Hepatocyte (in vitro differentiated cells): ENCODE data around the gene EGLN1. TPM values are rescaled to one million over a fixed set of nuclear protein-coding genes. Genes with fewer than 3 reads are reported as not detected.

ENCODE experiments used
- DNase-seq: peaks from one replicate; pipeline ENCODE4 v3.0.0-alpha.2; 2016; ENCODE audit warnings: low spot score
- H2AFZ ChIP-seq: fragments of 200-600 bp; sonication (generic); 2 replicates; pipeline ENCODE4 v1.6.0; 2016; ENCODE audit warnings: antibody characterized with exemption, mild to moderate bottlenecking
- H3K27ac ChIP-seq: fragments of 200-600 bp; sonication (generic); 2 replicates; pipeline ENCODE4 v1.5.1; 2016; ENCODE audit warnings: mild to moderate bottlenecking
- H3K27me3 ChIP-seq: fragments of 200-600 bp; sonication (generic); 2 replicates; pipeline ENCODE4 v1.6.1; 2016
- H3K36me3 ChIP-seq: fragments of 200-600 bp; sonication (generic); replicated peaks from 2 replicates; pipeline ENCODE4 v1.5.1; 2016; ENCODE audit warnings: low read depth; ENCODE audit not compliant: insufficient read depth
- H3K4me1 ChIP-seq: fragments of 200-600 bp; sonication (generic); 2 replicates; pipeline ENCODE4 v1.5.1; 2016; ENCODE audit warnings: mild to moderate bottlenecking, moderate library complexity; ENCODE audit not compliant: insufficient read depth
- H3K4me2 ChIP-seq: fragments of 200-600 bp; sonication (generic); 2 replicates; pipeline ENCODE4 v1.6.0; 2016
- H3K4me3 ChIP-seq: fragments of 200-600 bp; sonication (generic); 2 replicates; pipeline ENCODE4 v1.5.1; 2016; ENCODE audit warnings: mild to moderate bottlenecking
- H3K79me2 ChIP-seq: fragments of 200-600 bp; sonication (generic); 2 replicates; pipeline ENCODE4 v1.6.0; 2017; ENCODE audit warnings: mild to moderate bottlenecking
- H3K9me2 ChIP-seq: fragments of 200-600 bp; sonication (generic); replicated peaks from 2 replicates; pipeline ENCODE4 v1.6.0; 2017; ENCODE audit warnings: mild to moderate bottlenecking; ENCODE audit not compliant: insufficient read depth
- H3K9me3 ChIP-seq: fragments of 200-600 bp; sonication (generic); 2 replicates; pipeline ENCODE4 v1.5.1; 2016; ENCODE audit warnings: low read depth, mild to moderate bottlenecking
- H4K20me1 ChIP-seq: fragments of 200-600 bp; sonication (generic); 2 replicates; pipeline ENCODE4 v1.6.0; 2016; ENCODE audit warnings: mild to moderate bottlenecking; ENCODE audit not compliant: insufficient read depth, poor library complexity, severe bottlenecking
- EZH2 ChIP-seq: fragments of 200-600 bp; sonication (generic); IDR thresholded peaks from 2 replicates; pipeline ENCODE4 v1.6.1; 2016; ENCODE audit warnings: antibody characterized with exemption, mild to moderate bottlenecking, borderline replicate concordance
- EZH2phosphoT487 ChIP-seq: fragments of 200-600 bp; sonication (generic); IDR thresholded peaks from one replicate; pipeline ENCODE4 v1.6.1; 2018; ENCODE audit warnings: antibody characterized with exemption, mild to moderate bottlenecking, low read depth, moderate library complexity; ENCODE audit not compliant: unreplicated experiment, severe bottlenecking
- WGBS: methylation state at CpG from one replicate; pipeline ENCODE4 v1.1.6; 2016; ENCODE audit warnings: low lambda C conversion rate; ENCODE audit errors: missing lambda C conversion rate; 5-methylcytosine and 5-hydroxymethylcytosine counted together
- polyA plus RNA-seq: library from polyadenylated mRNA; unstranded; fragments of >200 nt; fragmentation: Nextera tagmentation; extraction: Ambion mirVana; gene quantifications from 2 replicates; pipeline ENCODE4 v1.2.1, GENCODE V29; 2016
- total RNA-seq: library from RNA; depleted of rRNA; stranded (reverse); fragments of >200 nt; gene quantifications from 2 replicates; pipeline ENCODE4 v1.2.3, GENCODE V29; 2014
- TF ChIP-seq, protein P1 (sequence below): fragments of 200-600 bp; sonication (generic); IDR thresholded peaks from 2 replicates; pipeline ENCODE4 v1.5.1; 2016; ENCODE audit warnings: antibody characterized with exemption, mild to moderate bottlenecking; ENCODE audit not compliant: poor library complexity

The EGLN1 gene
- total and polyA plus RNA-seq, 2 experiments from 2014 or later: 20.5 to 36.5 TPM

- no peaks in the 10 kb centered on the region for H3K27me3 ChIP-seq
- H3K4me2 ChIP-seq: no peak overlapping the region
- H2AFZ ChIP-seq: no peak overlapping the region
- no peaks in the 10 kb centered on the region for H3K4me1 ChIP-seq
- H3K27ac ChIP-seq: no peak overlapping the region
- no peaks in the 10 kb centered on the region for H3K9me3 ChIP-seq
- H4K20me1 ChIP-seq: no peaks in the 10 kb centered on the region
- 87% methylated on average over 7 of the region's 7 CpGs for WGBS
- H3K9me2 ChIP-seq: no peaks in the 10 kb centered on the region
- no peaks in the 10 kb centered on the region for H3K79me2 ChIP-seq
- no peaks in the 10 kb centered on the region for H3K36me3 ChIP-seq
- H3K4me3 ChIP-seq: no peak overlapping the region
- TF ChIP-seq, protein P1, sequence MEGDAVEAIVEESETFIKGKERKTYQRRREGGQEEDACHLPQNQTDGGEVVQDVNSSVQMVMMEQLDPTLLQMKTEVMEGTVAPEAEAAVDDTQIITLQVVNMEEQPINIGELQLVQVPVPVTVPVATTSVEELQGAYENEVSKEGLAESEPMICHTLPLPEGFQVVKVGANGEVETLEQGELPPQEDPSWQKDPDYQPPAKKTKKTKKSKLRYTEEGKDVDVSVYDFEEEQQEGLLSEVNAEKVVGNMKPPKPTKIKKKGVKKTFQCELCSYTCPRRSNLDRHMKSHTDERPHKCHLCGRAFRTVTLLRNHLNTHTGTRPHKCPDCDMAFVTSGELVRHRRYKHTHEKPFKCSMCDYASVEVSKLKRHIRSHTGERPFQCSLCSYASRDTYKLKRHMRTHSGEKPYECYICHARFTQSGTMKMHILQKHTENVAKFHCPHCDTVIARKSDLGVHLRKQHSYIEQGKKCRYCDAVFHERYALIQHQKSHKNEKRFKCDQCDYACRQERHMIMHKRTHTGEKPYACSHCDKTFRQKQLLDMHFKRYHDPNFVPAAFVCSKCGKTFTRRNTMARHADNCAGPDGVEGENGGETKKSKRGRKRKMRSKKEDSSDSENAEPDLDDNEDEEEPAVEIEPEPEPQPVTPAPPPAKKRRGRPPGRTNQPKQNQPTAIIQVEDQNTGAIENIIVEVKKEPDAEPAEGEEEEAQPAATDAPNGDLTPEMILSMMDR: no peak
- TF ChIP-seq EZH2phosphoT487: no peak
- TF ChIP-seq EZH2: no peak
- DNase-seq: no peak
These were observed 99.1 kb downstream of the EGLN1 start for GRCh38 chr1:231322880-231323530.

DNA sequence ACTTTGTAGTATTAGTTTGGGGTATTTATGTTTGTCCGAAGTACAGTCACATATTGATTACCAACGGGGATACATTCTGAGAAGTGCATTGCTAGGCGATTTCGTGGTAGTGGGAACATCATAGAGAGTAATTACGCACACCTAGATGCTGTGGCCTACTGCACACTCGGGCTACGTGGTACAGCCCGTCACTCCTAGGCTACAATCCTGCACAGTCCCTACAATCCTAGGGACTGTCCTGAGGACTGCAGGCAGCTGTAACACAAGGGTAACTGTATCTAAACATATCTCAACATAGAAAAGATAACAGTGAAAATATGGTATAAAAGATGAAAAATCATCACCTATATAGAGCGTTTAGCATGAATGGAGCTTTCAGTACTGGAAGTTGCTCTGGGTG lies 103.0 kb downstream of the EGLN1 start:
- Histone ChIP-seq H3K4me1 (no peaks in the 10 kb centered on the region), H3K4me2 (no peak overlapping the region), H2AFZ (no peak overlapping the region), H3K79me2 (no peaks in the 10 kb centered on the region), H3K36me3 (no peaks in the 10 kb centered on the region), H3K27me3 (no peaks in the 10 kb centered on the region), H3K27ac (no peak overlapping the region), H3K9me2 (no peaks in the 10 kb centered on the region), H4K20me1 (no peaks in the 10 kb centered on the region), H3K9me3 (no peaks in the 10 kb centered on the region), H3K4me3 (no peak overlapping the region)
- no peak for DNase-seq
- TF ChIP-seq, protein P1: no peak
- TF ChIP-seq EZH2phosphoT487: no peak
- no peak for TF ChIP-seq EZH2
- WGBS: 92% methylated on average over 9 of the region's 9 CpGs

- Histone ChIP-seq H3K27ac (no peak overlapping the region), H3K36me3 (no peaks in the 10 kb centered on the region), H3K9me3 (no peaks in the 10 kb centered on the region), H3K9me2 (no peaks in the 10 kb centered on the region), H3K27me3 (no peaks in the 10 kb centered on the region), H2AFZ (no peak overlapping the region), H3K4me1 (no peaks in the 10 kb centered on the region), H3K4me3 (no peak overlapping the region), H3K4me2 (no peak overlapping the region), H3K79me2 (no peaks in the 10 kb centered on the region), H4K20me1 (no peaks in the 10 kb centered on the region)
- no peak for DNase-seq
- TF ChIP-seq EZH2: no peak
- TF ChIP-seq, protein P1: no peak
- no peak for TF ChIP-seq EZH2phosphoT487
- WGBS: 94% methylated on average over 4 of the region's 4 CpGs
These were observed 103.5 kb downstream of the EGLN1 start for GRCh38 chr1:231318568-231318967.

DNA sequence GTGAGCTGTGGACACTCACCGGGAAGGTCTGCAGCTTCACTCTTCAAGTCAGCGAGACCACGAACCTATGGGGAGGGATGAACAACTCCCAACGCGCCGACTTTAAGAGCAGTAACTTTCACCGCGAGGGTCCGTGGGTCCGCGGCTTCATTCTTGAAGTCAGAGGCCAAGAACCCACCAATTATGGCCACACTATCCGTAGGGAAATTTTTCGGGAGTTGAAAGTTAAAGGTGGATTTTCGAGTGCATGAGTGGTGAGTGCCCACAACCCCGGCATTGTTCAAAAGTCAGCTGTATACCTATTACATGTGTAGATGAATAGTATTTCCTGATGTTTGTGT lies 104.1 kb downstream of the EGLN1 start:
- H3K9me3 ChIP-seq: no peaks in the 10 kb centered on the region
- H3K79me2 ChIP-seq: no peaks in the 10 kb centered on the region
- TF ChIP-seq, protein P1: no peak
- no peak for TF ChIP-seq EZH2
- no peak for TF ChIP-seq EZH2phosphoT487
- 98% methylated on average over 15 of the region's 15 CpGs for WGBS
- H3K4me3 ChIP-seq: no peak overlapping the region
- DNase-seq: no peak
- H3K36me3 ChIP-seq: no peaks in the 10 kb centered on the region
- H3K27me3 ChIP-seq: no peaks in the 10 kb centered on the region
- no peaks in the 10 kb centered on the region for H3K9me2 ChIP-seq
- no peak overlapping the region for H3K4me2 ChIP-seq
- no peak overlapping the region for H2AFZ ChIP-seq
- H3K4me1 ChIP-seq: no peaks in the 10 kb centered on the region
- no peak overlapping the region for H3K27ac ChIP-seq
- H4K20me1 ChIP-seq: no peaks in the 10 kb centered on the region
